ENCODE results near the gene IFI27L2. TPM values are rescaled to one million over a fixed set of nuclear protein-coding genes. Genes with fewer than 3 reads are reported as not detected.
A peak's percentile ranks its signal among the peaks of the same experiment; 100 is the strongest.

IFI27L2 gene
- total RNA-seq, 1 experiment from 2014 or later = 4.7 TPM

GRCh38 chr14:94175747-94176146 is 46.3 kb upstream of the IFI27L2 start:
- ChIA-PET CTCF (interaction anchor here (0.6 kb wide), 1 partner anchor 1276 kb away, joined by 7 read pairs; no protein-coding TSS in a partner anchor), POLR2A (no interaction called here)
- Mint-ChIP-seq H3K9me3 (ENCODE audit: unreplicated experiment) (no peaks in the 10 kb centered on the region), H3K4me3 (ENCODE audit: unreplicated experiment) (peak overlapping the region; percentile 69), H3K4me1 (ENCODE audit: low read depth, unreplicated experiment) (no peaks in the 10 kb centered on the region), H3K36me3 (ENCODE audit: insufficient read depth, unreplicated experiment) (no peaks in the 10 kb centered on the region), H3K27ac (ENCODE audit: unreplicated experiment) (no peak overlapping the region), H3K27me3 (ENCODE audit: insufficient read depth, unreplicated experiment) (peaks cover 32% of the 10 kb centered on the region)
- DNase-seq = no peak
- no peaks in the 10 kb centered on the region for H3K36me3 ChIP-seq (ENCODE audit: control insufficient read depth, insufficient read depth, low read length)
- H3K9me3 ChIP-seq = no peaks in the 10 kb centered on the region
- no peaks in the 10 kb centered on the region for H3K27me3 ChIP-seq (replicated peaks; ENCODE audit: control insufficient read depth, insufficient read depth, low read length)
- BruUV-seq (replicated peaks) = no TSS peak
- TF ChIP-seq, protein P1, sequence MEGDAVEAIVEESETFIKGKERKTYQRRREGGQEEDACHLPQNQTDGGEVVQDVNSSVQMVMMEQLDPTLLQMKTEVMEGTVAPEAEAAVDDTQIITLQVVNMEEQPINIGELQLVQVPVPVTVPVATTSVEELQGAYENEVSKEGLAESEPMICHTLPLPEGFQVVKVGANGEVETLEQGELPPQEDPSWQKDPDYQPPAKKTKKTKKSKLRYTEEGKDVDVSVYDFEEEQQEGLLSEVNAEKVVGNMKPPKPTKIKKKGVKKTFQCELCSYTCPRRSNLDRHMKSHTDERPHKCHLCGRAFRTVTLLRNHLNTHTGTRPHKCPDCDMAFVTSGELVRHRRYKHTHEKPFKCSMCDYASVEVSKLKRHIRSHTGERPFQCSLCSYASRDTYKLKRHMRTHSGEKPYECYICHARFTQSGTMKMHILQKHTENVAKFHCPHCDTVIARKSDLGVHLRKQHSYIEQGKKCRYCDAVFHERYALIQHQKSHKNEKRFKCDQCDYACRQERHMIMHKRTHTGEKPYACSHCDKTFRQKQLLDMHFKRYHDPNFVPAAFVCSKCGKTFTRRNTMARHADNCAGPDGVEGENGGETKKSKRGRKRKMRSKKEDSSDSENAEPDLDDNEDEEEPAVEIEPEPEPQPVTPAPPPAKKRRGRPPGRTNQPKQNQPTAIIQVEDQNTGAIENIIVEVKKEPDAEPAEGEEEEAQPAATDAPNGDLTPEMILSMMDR (IDR thresholded peaks at IDR 0.05; ENCODE audit: insufficient read depth in 1 of 2, low read depth in 1 of 2, low read length in 1 of 2, severe bottlenecking in 1 of 2, unreplicated experiment in 1 of 2) = no peak
- H3K4me1 ChIP-seq = 0 out of 2 replicates have a peak, but pooled peaks cover 4% of the 10 kb centered on the region
- no peak overlapping the region for H3K4me3 ChIP-seq (ENCODE audit: low read depth, low read length)
- intact Hi-C loops (cut with micrococcal nuclease; ENCODE audit: unreplicated experiment) = no loop called here

DNA sequence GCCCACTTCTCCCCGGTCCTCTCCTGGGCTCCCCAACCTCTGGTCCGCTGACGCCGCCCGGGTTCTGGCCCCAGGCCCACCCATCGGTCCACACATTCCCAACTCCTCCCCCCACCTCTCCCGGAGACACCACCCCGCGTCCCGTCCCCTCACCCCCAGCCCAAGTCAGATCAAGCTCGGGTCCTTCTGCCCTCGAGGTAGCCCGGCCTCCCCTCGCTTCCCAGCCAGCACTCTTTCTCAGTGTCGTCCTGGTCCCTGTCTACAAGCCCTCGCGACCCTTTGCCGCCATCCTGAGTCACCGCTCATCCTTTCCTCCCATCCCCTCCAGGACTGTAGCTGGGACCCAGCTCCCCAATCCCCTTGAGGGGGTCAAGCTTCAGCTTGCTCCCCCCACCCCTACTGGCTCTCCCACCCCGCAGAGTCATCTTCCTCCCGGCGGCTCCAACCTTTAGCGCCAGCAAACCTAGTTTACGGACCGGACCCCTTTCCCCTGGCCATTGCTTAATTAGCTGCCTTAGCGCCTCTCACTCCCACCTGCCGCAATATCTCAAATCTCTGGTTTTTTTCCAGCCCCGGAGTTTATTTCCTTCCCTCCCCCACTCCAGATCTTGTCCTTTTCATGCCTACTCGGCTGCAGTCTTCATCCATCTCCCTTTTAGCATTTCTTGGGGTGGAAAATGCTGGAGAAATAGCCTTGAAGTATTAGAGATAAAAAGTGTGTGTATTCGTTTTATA is 45.8 kb upstream of the IFI27L2 start:
- POLR2A ChIA-PET = interaction anchor here (0.6 kb wide), 1 partner anchor 73 kb away, joined by 4 read pairs; no protein-coding TSS in a partner anchor
- no peaks in the 10 kb centered on the region for H3K27me3 ChIP-seq (replicated peaks; ENCODE audit: control insufficient read depth, insufficient read depth, low read length)
- BruUV-seq (replicated peaks) = no TSS peak

GRCh38 chr14:94174604-94175010 is 45.2 kb upstream of the IFI27L2 start:
- 0 out of 2 replicates have a peak, but pooled peaks cover 4% of the 10 kb centered on the region for H3K4me1 ChIP-seq
- BruUV-seq (replicated peaks) = no TSS peak
- Mint-ChIP-seq H3K36me3 (ENCODE audit: insufficient read depth, unreplicated experiment) (no peaks in the 10 kb centered on the region), H3K4me3 (ENCODE audit: unreplicated experiment) (peak overlapping the region; percentile 69), H3K9me3 (ENCODE audit: unreplicated experiment) (no peaks in the 10 kb centered on the region), H3K4me1 (ENCODE audit: low read depth, unreplicated experiment) (no peaks in the 10 kb centered on the region), H3K27ac (ENCODE audit: unreplicated experiment) (no peak overlapping the region), H3K27me3 (ENCODE audit: insufficient read depth, unreplicated experiment) (peaks cover 24% of the 10 kb centered on the region)
- no peak for DNase-seq
- intact Hi-C loops (cut with micrococcal nuclease; ENCODE audit: unreplicated experiment) = no loop called here
- peak overlapping the region; percentile 42 for H3K4me3 ChIP-seq (ENCODE audit: low read depth, low read length)
- H3K27me3 ChIP-seq (replicated peaks; ENCODE audit: control insufficient read depth, insufficient read depth, low read length) = no peaks in the 10 kb centered on the region
- H3K36me3 ChIP-seq (ENCODE audit: control insufficient read depth, insufficient read depth, low read length) = no peaks in the 10 kb centered on the region
- POLR2A ChIA-PET = interaction anchor here (0.6 kb wide), 1 partner anchor 73 kb away, joined by 4 read pairs; no protein-coding TSS in a partner anchor
- CTCF ChIA-PET = interaction anchor here (1.0 kb wide), 1 partner anchor 38 kb away, joined by 3 read pairs; no protein-coding TSS in a partner anchor
- TF ChIP-seq, protein P1 (IDR thresholded peaks at IDR 0.05; ENCODE audit: insufficient read depth in 1 of 2, low read depth in 1 of 2, low read length in 1 of 2, severe bottlenecking in 1 of 2, unreplicated experiment in 1 of 2) = no peak
- no peaks in the 10 kb centered on the region for H3K9me3 ChIP-seq

More for the DNA sequence above, 45.8 kb upstream of the IFI27L2 start:
- H3K4me3 ChIP-seq (ENCODE audit: low read depth, low read length) = peak overlapping the region; percentile 42
- no peaks in the 10 kb centered on the region for H3K36me3 Mint-ChIP-seq (ENCODE audit: insufficient read depth, unreplicated experiment)
- H3K4me1 Mint-ChIP-seq (ENCODE audit: low read depth, unreplicated experiment) = no peaks in the 10 kb centered on the region
- CTCF ChIA-PET = interaction anchor here (0.6 to 1.0 kb wide), 2 partner anchors 39 to 1275 kb away, joined by 3 to 7 read pairs; no protein-coding TSS in a partner anchor
- TF ChIP-seq, protein P1 (IDR thresholded peaks at IDR 0.05; ENCODE audit: insufficient read depth in 1 of 2, low read depth in 1 of 2, low read length in 1 of 2, severe bottlenecking in 1 of 2, unreplicated experiment in 1 of 2) = no peak
- no peak for DNase-seq
- H3K4me3 Mint-ChIP-seq (ENCODE audit: unreplicated experiment) = peak overlapping the region; percentile 69
- intact Hi-C loops (cut with micrococcal nuclease; ENCODE audit: unreplicated experiment) = no loop called here
- H3K4me1 ChIP-seq = 0 out of 2 replicates have a peak, but pooled peaks cover 4% of the 10 kb centered on the region
- no peaks in the 10 kb centered on the region for H3K9me3 Mint-ChIP-seq (ENCODE audit: unreplicated experiment)
- peaks cover 28% of the 10 kb centered on the region for H3K27me3 Mint-ChIP-seq (ENCODE audit: insufficient read depth, unreplicated experiment)
- H3K36me3 ChIP-seq (ENCODE audit: control insufficient read depth, insufficient read depth, low read length) = no peaks in the 10 kb centered on the region
- no peak overlapping the region for H3K27ac Mint-ChIP-seq (ENCODE audit: unreplicated experiment)
- H3K9me3 ChIP-seq = no peaks in the 10 kb centered on the region
